Prostate gland (tissue), 2 donors: Measurements from ENCODE around the gene GABARAP.

Experiments used
- CTCF ChIP-seq, 4 experiments: fragments of 200-600 bp in 2 of 4; fragments of 450-650 bp in 2 of 4; sonication (generic) in 2 of 4; IDR thresholded peaks; 1 replicate in 3 of 4; 2 replicates in 1 of 4; pipeline ENCODE4 v1.5.1; 2016 to 2019; ENCODE audit warnings: antibody characterized with exemption in 4 of 4, mild to moderate bottlenecking in 2 of 4, moderate library complexity in 2 of 4
- POLR2A ChIP-seq: fragments of 450-650 bp; IDR thresholded peaks from one replicate; pipeline ENCODE4 v1.6.1; 2016; ENCODE audit warnings: antibody characterized with exemption, mild to moderate bottlenecking
- POLR2AphosphoS5 ChIP-seq: sonication (generic); formaldehyde crosslinking; IDR thresholded peaks from one replicate; pipeline ENCODE4 v1.6.1; 2017; ENCODE audit warnings: antibody characterized with exemption

- TF ChIP-seq CTCF (IDR thresholded peaks at IDR 0.05): peak in 1 of 4 experiments; percentile 13
- TF ChIP-seq POLR2AphosphoS5: peak; percentile 92
- TF ChIP-seq POLR2A: peak; percentile 76
Measured at GRCh38 chr17:7219812-7220592, 22.2 kb downstream of the GABARAP start, which contains the start of the genes ACADVL and DLG4.
